ENCODE results near the gene CXorf38.

The CXorf38 gene

GRCh38 chrX:40652664-40653063 is 5.3 kb upstream of the CXorf38 start:
- H3K36me3 ChIP-seq (replicated peaks) = peaks cover 48% of the 10 kb centered on the region
- no peak overlapping the region for H3K4me3 ChIP-seq
- in situ Hi-C loops (cut with MboI; ENCODE audit: low sequenced_read_pairs) = loop anchor here (25.0 kb wide), 1 partner anchor 510 kb away; no protein-coding TSS in a partner anchor
- DNase-seq (ENCODE audit: low spot score in 2 of 2) = no peak
- peaks cover 3% of the 10 kb centered on the region for H3K4me1 ChIP-seq
- no peaks in the 10 kb centered on the region for H3K9me3 ChIP-seq
- H3K27me3 ChIP-seq (ENCODE audit: low read depth) = no peaks in the 10 kb centered on the region

GRCh38 chrX:40651620-40652223 is 4.4 kb upstream of the CXorf38 start:
- peaks cover 4% of the 10 kb centered on the region for H3K4me1 ChIP-seq
- H3K27me3 ChIP-seq (ENCODE audit: low read depth) = no peaks in the 10 kb centered on the region
- in situ Hi-C loops (cut with MboI; ENCODE audit: low sequenced_read_pairs) = loop anchor here (25.0 kb wide), 1 partner anchor 511 kb away; no protein-coding TSS in a partner anchor
- peak; percentile 64 to 85 for DNase-seq (ENCODE audit: low spot score in 2 of 2)
- H3K4me3 ChIP-seq = no peak overlapping the region
- H3K9me3 ChIP-seq = no peaks in the 10 kb centered on the region
- H3K36me3 ChIP-seq (replicated peaks) = peaks cover 41% of the 10 kb centered on the region

- Histone ChIP-seq H3K9me3 (no peaks in the 10 kb centered on the region), H3K36me3 (replicated peaks) (peaks cover 15% of the 10 kb centered on the region), H3K27me3 (ENCODE audit: low read depth) (no peaks in the 10 kb centered on the region), H3K4me3 (peak overlapping the region; percentile 66), H3K4me1 (peaks cover 22% of the 10 kb centered on the region)
- in situ Hi-C loops (cut with MboI; ENCODE audit: low sequenced_read_pairs) = no loop called here
- DNase-seq (ENCODE audit: low spot score in 2 of 2) = peak; percentile 24 to 52
These were observed 663 bp downstream of the CXorf38 start for GRCh38 chrX:40646489-40647306.

GRCh38 chrX:40644821-40645358 is 2.5 kb downstream of the CXorf38 start:
- Histone ChIP-seq H3K36me3 (replicated peaks) (peaks cover 5% of the 10 kb centered on the region), H3K9me3 (no peaks in the 10 kb centered on the region), H3K27me3 (ENCODE audit: low read depth) (no peaks in the 10 kb centered on the region), H3K4me3 (peak overlapping the region; percentile 2; the same call in 1 of the 2 replicates), H3K4me1 (peaks cover 22% of the 10 kb centered on the region)
- peak in 1 of 2 experiments; percentile 15 for DNase-seq (ENCODE audit: low spot score in 2 of 2)
- in situ Hi-C loops (cut with MboI; ENCODE audit: low sequenced_read_pairs) = no loop called here

GRCh38 chrX:40644176-40644575 is 3.2 kb downstream of the CXorf38 start:
- H3K4me3 ChIP-seq = no peak overlapping the region
- no peaks in the 10 kb centered on the region for H3K27me3 ChIP-seq (ENCODE audit: low read depth)
- H3K36me3 ChIP-seq (replicated peaks) = peaks cover 5% of the 10 kb centered on the region
- no peak for DNase-seq (ENCODE audit: low spot score in 2 of 2)
- in situ Hi-C loops (cut with MboI; ENCODE audit: low sequenced_read_pairs) = no loop called here
- H3K4me1 ChIP-seq = peaks cover 22% of the 10 kb centered on the region
- H3K9me3 ChIP-seq = no peaks in the 10 kb centered on the region

- Histone ChIP-seq H3K36me3 (replicated peaks) (peaks cover 38% of the 10 kb centered on the region), H3K9me3 (no peaks in the 10 kb centered on the region), H3K4me3 (no peak overlapping the region), H3K27me3 (ENCODE audit: low read depth) (no peaks in the 10 kb centered on the region), H3K4me1 (no peaks in the 10 kb centered on the region)
- in situ Hi-C loops (cut with MboI; ENCODE audit: low sequenced_read_pairs) = no loop called here
- no peak for DNase-seq (ENCODE audit: low spot score in 2 of 2)
These were observed 9.7 kb downstream of the CXorf38 start for GRCh38 chrX:40637687-40638086.

GRCh38 chrX:40632199-40632598 is 15.2 kb downstream of the CXorf38 start:
- DNase-seq (ENCODE audit: low spot score in 2 of 2) = no peak
- no peaks in the 10 kb centered on the region for H3K9me3 ChIP-seq
- no peak overlapping the region for H3K4me3 ChIP-seq
- peaks cover 69% of the 10 kb centered on the region for H3K36me3 ChIP-seq (replicated peaks)
- in situ Hi-C loops (cut with MboI; ENCODE audit: low sequenced_read_pairs) = no loop called here
- no peaks in the 10 kb centered on the region for H3K4me1 ChIP-seq
- no peaks in the 10 kb centered on the region for H3K27me3 ChIP-seq (ENCODE audit: low read depth)

- Histone ChIP-seq H3K4me3 (no peak overlapping the region), H3K27me3 (ENCODE audit: low read depth) (no peaks in the 10 kb centered on the region), H3K9me3 (no peaks in the 10 kb centered on the region), H3K4me1 (no peaks in the 10 kb centered on the region), H3K36me3 (replicated peaks) (peaks cover 45% of the 10 kb centered on the region)
- in situ Hi-C loops (cut with MboI; ENCODE audit: low sequenced_read_pairs) = no loop called here
- no peak for DNase-seq (ENCODE audit: low spot score in 2 of 2)
These were observed 18.9 kb downstream of the CXorf38 start for GRCh38 chrX:40628506-40628905.

- in situ Hi-C loops (cut with MboI; ENCODE audit: low sequenced_read_pairs) = no loop called here
- peaks cover 26% of the 10 kb centered on the region for H3K36me3 ChIP-seq (replicated peaks)
- H3K4me3 ChIP-seq = no peak overlapping the region
- no peaks in the 10 kb centered on the region for H3K9me3 ChIP-seq
- DNase-seq (ENCODE audit: low spot score in 2 of 2) = no peak
- H3K27me3 ChIP-seq (ENCODE audit: low read depth) = no peaks in the 10 kb centered on the region
- H3K4me1 ChIP-seq = no peaks in the 10 kb centered on the region
These were observed 22.1 kb downstream of the CXorf38 start for GRCh38 chrX:40625294-40625693.

- Histone ChIP-seq H3K4me1 (no peaks in the 10 kb centered on the region), H3K27me3 (ENCODE audit: low read depth) (no peaks in the 10 kb centered on the region), H3K36me3 (replicated peaks) (peaks cover 13% of the 10 kb centered on the region), H3K4me3 (no peak overlapping the region), H3K9me3 (no peaks in the 10 kb centered on the region)
- in situ Hi-C loops (cut with MboI; ENCODE audit: low sequenced_read_pairs) = no loop called here
- DNase-seq (ENCODE audit: low spot score in 2 of 2) = no peak
These were observed 23.7 kb downstream of the CXorf38 start for GRCh38 chrX:40623665-40624064.

- H3K4me3 ChIP-seq = no peak within 1 kb of the TSS
- H3K4me1 ChIP-seq = peaks cover 3% of the 10 kb centered on the region
- H3K27me3 ChIP-seq (ENCODE audit: low read depth) = no peaks in the 10 kb centered on the region
- no peak for DNase-seq (ENCODE audit: low spot score in 2 of 2)
- H3K36me3 ChIP-seq (replicated peaks) = peaks cover 9% of the 10 kb centered on the region
- no peaks in the 10 kb centered on the region for H3K9me3 ChIP-seq
- in situ Hi-C loops (cut with MboI; ENCODE audit: low sequenced_read_pairs) = no loop called here
These were observed 24.2 kb downstream of the CXorf38 start, which contains the start of gene MPC1L for GRCh38 chrX:40623139-40623536. MPC1L (plus strand) TSS chrX:40623428; CDS start chrX:40623566, 138 bp downstream.

GRCh38 chrX:40622479-40623138 is 24.8 kb downstream of the CXorf38 start:
- H3K27me3 ChIP-seq (ENCODE audit: low read depth) = no peaks in the 10 kb centered on the region
- no peaks in the 10 kb centered on the region for H3K9me3 ChIP-seq
- peaks cover 4% of the 10 kb centered on the region for H3K36me3 ChIP-seq (replicated peaks)
- DNase-seq (ENCODE audit: low spot score in 2 of 2) = no peak
- in situ Hi-C loops (cut with MboI; ENCODE audit: low sequenced_read_pairs) = no loop called here
- H3K4me3 ChIP-seq = no peak overlapping the region
- peaks cover 7% of the 10 kb centered on the region for H3K4me1 ChIP-seq

- Histone ChIP-seq H3K36me3 (replicated peaks) (no peaks in the 10 kb centered on the region), H3K27me3 (ENCODE audit: low read depth) (no peaks in the 10 kb centered on the region), H3K9me3 (no peaks in the 10 kb centered on the region), H3K4me3 (no peak overlapping the region), H3K4me1 (peaks cover 14% of the 10 kb centered on the region)
- in situ Hi-C loops (cut with MboI; ENCODE audit: low sequenced_read_pairs) = no loop called here
- DNase-seq (ENCODE audit: low spot score in 2 of 2) = peak; percentile 63 to 92
These were observed 29.8 kb downstream of the CXorf38 start for GRCh38 chrX:40617566-40617965.

Data from HAP-1 (cell line).